Measurements from ENCODE around the gene RABEP1.

The RABEP1 gene

GRCh38 chr17:5365831-5366230 lies 83.7 kb downstream of the RABEP1 start:
- no peak for DNase-seq

GRCh38 chr17:5370411-5370810 lies 88.3 kb downstream of the RABEP1 start:
- no peak for DNase-seq

- no peak for DNase-seq
Measured at GRCh38 chr17:5373112-5373511, 91.0 kb downstream of the RABEP1 start.

GRCh38 chr17:5378566-5379207 lies 96.6 kb downstream of the RABEP1 start:
- DNase-seq = no peak

GRCh38 chr17:5379351-5380107 lies 97.4 kb downstream of the RABEP1 start:
- no peak for DNase-seq

- no peak for DNase-seq
Measured at GRCh38 chr17:5380491-5381135, 98.5 kb downstream of the RABEP1 start.

GRCh38 chr17:5381542-5381941 lies 99.5 kb downstream of the RABEP1 start:
- no peak for DNase-seq

GRCh38 chr17:5391678-5392077 lies 109.6 kb downstream of the RABEP1 start:
- no peak for DNase-seq

- DNase-seq = no peak
Measured at GRCh38 chr17:5396612-5397011, 114.5 kb downstream of the RABEP1 start.

- DNase-seq = no peak
Measured at GRCh38 chr17:5399767-5400166, 117.7 kb downstream of the RABEP1 start.

GRCh38 chr17:5405400-5405799 lies 123.3 kb downstream of the RABEP1 start:
- no peak for DNase-seq

- DNase-seq = no peak
Measured at GRCh38 chr17:5408186-5408585, 126.1 kb downstream of the RABEP1 start.

GRCh38 chr17:5410594-5411272 lies 128.6 kb downstream of the RABEP1 start:
- DNase-seq = no peak

GRCh38 chr17:5413682-5414081 lies 131.6 kb downstream of the RABEP1 start:
- no peak for DNase-seq

GRCh38 chr17:5416901-5417300 lies 134.8 kb downstream of the RABEP1 start:
- DNase-seq = no peak

- peak; percentile 49 for DNase-seq
Measured at GRCh38 chr17:5418858-5419355, 136.8 kb downstream of the RABEP1 start.

- peak; percentile 94 for DNase-seq
Measured at GRCh38 chr17:5419356-5419958, 137.4 kb downstream of the RABEP1 start, which contains the start of gene NUP88. Gene NUP88, minus strand, starts transcription at chr17:5419662. Its CDS starts 12 bp downstream, at chr17:5419650.

GRCh38 chr17:5419959-5420653 lies 138.0 kb downstream of the RABEP1 start, which contains the start of gene RPAIN:
Gene RPAIN, plus strand, starts transcription at chr17:5420182. Its CDS starts 29 bp downstream, at chr17:5420211.
- DNase-seq = peak; percentile 81

- no peak for DNase-seq
Measured at GRCh38 chr17:5422505-5422904, 140.4 kb downstream of the RABEP1 start.

GRCh38 chr17:5424909-5425308 lies 142.8 kb downstream of the RABEP1 start:
- no peak for DNase-seq

- no peak for DNase-seq
Measured at GRCh38 chr17:5425826-5426225, 143.7 kb downstream of the RABEP1 start.
